Measurements from ENCODE around the gene ADPRM. TPM values are rescaled to one million over a fixed set of nuclear protein-coding genes. Genes with fewer than 3 reads are reported as not detected.

ADPRM gene
- 7.6 and 10.8 TPM in 2 replicates for polyA plus RNA-seq (2012; rRNA removed)
- 11.5 and 15.3 TPM in 2 replicates for polyA plus RNA-seq (2012; cell fraction: cytosol; rRNA removed)
- polyA plus RNA-seq (2012; cell fraction: nucleus; rRNA removed): 2.8 and 6.3 TPM in 2 replicates

GRCh38 chr17:10697092-10698081, at the start of gene ADPRM, which contains the start of gene SCO1:
Gene ADPRM, plus strand, starts transcription at chr17:10697594. Its CDS starts 7,333 bp downstream, at chr17:10704927.
Gene SCO1, minus strand, starts transcription at chr17:10697533. Its CDS starts 26 bp downstream, at chr17:10697507.
- CTCF ChIA-PET: interaction anchor here (1.0 to 2.1 kb wide), 7 partner anchors 33 to 947 kb away, joined by 3 to 10 read pairs (median 5); partner anchors contain the start of gene TMEM220
- H3K9me2 ChIP-seq: no peaks in the 10 kb centered on the region
- peak; percentile 95 for DNase-seq
- peaks cover 7% of the 10 kb centered on the region for H3F3A ChIP-seq (replicated peaks; ENCODE audit: insufficient read depth)
- H3K27ac ChIP-seq (ENCODE audit: low read depth in 2 of 2, low read length in 1 of 2): peak within 1 kb of the TSS; percentile 93 to 94
- H3K9ac ChIP-seq: peak within 1 kb of the TSS; percentile 85
- no peaks in the 10 kb centered on the region for H3K27me3 ChIP-seq (ENCODE audit: insufficient read depth)
- POLR2A ChIA-PET: no interaction called here
- peaks cover 29 to 34% of the 10 kb centered on the region in 2 experiments for H3K36me3 ChIP-seq (replicated peaks in 1 of 2; ENCODE audit: control insufficient read depth in 1 of 2, insufficient read depth in 2 of 2, low read length in 1 of 2)
- peaks cover 91% of the 10 kb centered on the region for H3K79me2 ChIP-seq (ENCODE audit: insufficient read depth)
- peaks cover 7 to 8% of the 10 kb centered on the region in 2 experiments; a peak in 3 of 4 replicates for H3K4me1 ChIP-seq (ENCODE audit: control insufficient read depth in 1 of 2, insufficient read depth in 2 of 2, low read depth in 1 of 2, low read length in 1 of 2)
- peak within 1 kb of the TSS; percentile 76 to 99 for H3K4me3 ChIP-seq (ENCODE audit: low read depth in 2 of 2, low read length in 1 of 2)
- peaks cover 9% of the 10 kb centered on the region; the same call in 1 of the 2 replicates for H4K20me1 ChIP-seq (ENCODE audit: insufficient read depth)
- peak within 1 kb of the TSS; percentile 90 for H2AFZ ChIP-seq (ENCODE audit: low read depth)
- H3K4me2 ChIP-seq: peak within 1 kb of the TSS; percentile 76
- H3K9me3 ChIP-seq: no peaks in the 10 kb centered on the region
- under 1% methylated on average over 20 of the region's 84 CpGs for WGBS (ENCODE audit: low lambda C conversion rate)
- TF ChIP-seq EP300 (IDR thresholded peaks at IDR 0.05; ENCODE audit: borderline replicate concordance in 1 of 2, low read depth in 1 of 2, low read length in 1 of 2): no peak
- peak; percentile 3; the same call in 1 of the 2 replicates for TF ChIP-seq TCF12 (IDR thresholded peaks at IDR 0.05)
- peak; percentile 80 for TF ChIP-seq YY1 (IDR thresholded peaks at IDR 0.05; ENCODE audit: low read depth)
- TF ChIP-seq RFX5 (IDR thresholded peaks at IDR 0.05; ENCODE audit: low read length): no peak
- no peak for TF ChIP-seq EZH2phosphoT487 (IDR thresholded peaks at IDR 0.05; ENCODE audit: borderline replicate concordance, low read depth)
- TF ChIP-seq SMC3 (IDR thresholded peaks at IDR 0.05; ENCODE audit: low read depth, low read length): no peak
- peak; percentile 86 for TF ChIP-seq MXI1 (IDR thresholded peaks at IDR 0.05; ENCODE audit: low read depth, low read length)
- TF ChIP-seq USF1 (IDR thresholded peaks at IDR 0.05; ENCODE audit: borderline replicate concordance, low read depth): peak; percentile 21; the same call in 1 of the 2 replicates
- peak; percentile 53; the same call in 1 of the 2 replicates for TF ChIP-seq FOSL2 (IDR thresholded peaks at IDR 0.05; ENCODE audit: borderline replicate concordance, low read depth)
- peak; percentile 89 for TF ChIP-seq MAX (IDR thresholded peaks at IDR 0.05; ENCODE audit: low read depth)
- TF ChIP-seq, protein P1, sequence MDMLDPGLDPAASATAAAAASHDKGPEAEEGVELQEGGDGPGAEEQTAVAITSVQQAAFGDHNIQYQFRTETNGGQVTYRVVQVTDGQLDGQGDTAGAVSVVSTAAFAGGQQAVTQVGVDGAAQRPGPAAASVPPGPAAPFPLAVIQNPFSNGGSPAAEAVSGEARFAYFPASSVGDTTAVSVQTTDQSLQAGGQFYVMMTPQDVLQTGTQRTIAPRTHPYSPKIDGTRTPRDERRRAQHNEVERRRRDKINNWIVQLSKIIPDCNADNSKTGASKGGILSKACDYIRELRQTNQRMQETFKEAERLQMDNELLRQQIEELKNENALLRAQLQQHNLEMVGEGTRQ (IDR thresholded peaks at IDR 0.05; ENCODE audit: borderline replicate concordance, low read depth, low read length): no peak
- TF ChIP-seq FOXJ3 (CRISPR knock-in tag; IDR thresholded peaks at IDR 0.05): no peak
- peak; percentile 57 for TF ChIP-seq JUND (IDR thresholded peaks at IDR 0.05)
- TF ChIP-seq MEF2A (IDR thresholded peaks at IDR 0.05; ENCODE audit: borderline replicate concordance, low read depth): no peak
- peak; percentile 97 for TF ChIP-seq GABPA (IDR thresholded peaks at IDR 0.05; ENCODE audit: low read depth)
- no peak for TF ChIP-seq FOXM1 (IDR thresholded peaks at IDR 0.05; ENCODE audit: low read depth)
- TF ChIP-seq, protein P2, sequence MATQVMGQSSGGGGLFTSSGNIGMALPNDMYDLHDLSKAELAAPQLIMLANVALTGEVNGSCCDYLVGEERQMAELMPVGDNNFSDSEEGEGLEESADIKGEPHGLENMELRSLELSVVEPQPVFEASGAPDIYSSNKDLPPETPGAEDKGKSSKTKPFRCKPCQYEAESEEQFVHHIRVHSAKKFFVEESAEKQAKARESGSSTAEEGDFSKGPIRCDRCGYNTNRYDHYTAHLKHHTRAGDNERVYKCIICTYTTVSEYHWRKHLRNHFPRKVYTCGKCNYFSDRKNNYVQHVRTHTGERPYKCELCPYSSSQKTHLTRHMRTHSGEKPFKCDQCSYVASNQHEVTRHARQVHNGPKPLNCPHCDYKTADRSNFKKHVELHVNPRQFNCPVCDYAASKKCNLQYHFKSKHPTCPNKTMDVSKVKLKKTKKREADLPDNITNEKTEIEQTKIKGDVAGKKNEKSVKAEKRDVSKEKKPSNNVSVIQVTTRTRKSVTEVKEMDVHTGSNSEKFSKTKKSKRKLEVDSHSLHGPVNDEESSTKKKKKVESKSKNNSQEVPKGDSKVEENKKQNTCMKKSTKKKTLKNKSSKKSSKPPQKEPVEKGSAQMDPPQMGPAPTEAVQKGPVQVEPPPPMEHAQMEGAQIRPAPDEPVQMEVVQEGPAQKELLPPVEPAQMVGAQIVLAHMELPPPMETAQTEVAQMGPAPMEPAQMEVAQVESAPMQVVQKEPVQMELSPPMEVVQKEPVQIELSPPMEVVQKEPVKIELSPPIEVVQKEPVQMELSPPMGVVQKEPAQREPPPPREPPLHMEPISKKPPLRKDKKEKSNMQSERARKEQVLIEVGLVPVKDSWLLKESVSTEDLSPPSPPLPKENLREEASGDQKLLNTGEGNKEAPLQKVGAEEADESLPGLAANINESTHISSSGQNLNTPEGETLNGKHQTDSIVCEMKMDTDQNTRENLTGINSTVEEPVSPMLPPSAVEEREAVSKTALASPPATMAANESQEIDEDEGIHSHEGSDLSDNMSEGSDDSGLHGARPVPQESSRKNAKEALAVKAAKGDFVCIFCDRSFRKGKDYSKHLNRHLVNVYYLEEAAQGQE (IDR thresholded peaks at IDR 0.05; ENCODE audit: low read depth, low read length): no peak
- TF ChIP-seq ELF1 (IDR thresholded peaks at IDR 0.05): peak; percentile 86
- TF ChIP-seq SIN3A (IDR thresholded peaks at IDR 0.05; ENCODE audit: borderline replicate concordance, low read depth, low read length): peak; percentile 80; the same call in 1 of the 2 replicates
- TF ChIP-seq RXRA (IDR thresholded peaks at IDR 0.05; ENCODE audit: borderline replicate concordance, low read depth): peak; percentile 29; the same call in 1 of the 2 replicates
- TF ChIP-seq CHD2 (IDR thresholded peaks at IDR 0.05; ENCODE audit: low read length, partially characterized antibody): peak; percentile 61
- TF ChIP-seq, protein P3, sequence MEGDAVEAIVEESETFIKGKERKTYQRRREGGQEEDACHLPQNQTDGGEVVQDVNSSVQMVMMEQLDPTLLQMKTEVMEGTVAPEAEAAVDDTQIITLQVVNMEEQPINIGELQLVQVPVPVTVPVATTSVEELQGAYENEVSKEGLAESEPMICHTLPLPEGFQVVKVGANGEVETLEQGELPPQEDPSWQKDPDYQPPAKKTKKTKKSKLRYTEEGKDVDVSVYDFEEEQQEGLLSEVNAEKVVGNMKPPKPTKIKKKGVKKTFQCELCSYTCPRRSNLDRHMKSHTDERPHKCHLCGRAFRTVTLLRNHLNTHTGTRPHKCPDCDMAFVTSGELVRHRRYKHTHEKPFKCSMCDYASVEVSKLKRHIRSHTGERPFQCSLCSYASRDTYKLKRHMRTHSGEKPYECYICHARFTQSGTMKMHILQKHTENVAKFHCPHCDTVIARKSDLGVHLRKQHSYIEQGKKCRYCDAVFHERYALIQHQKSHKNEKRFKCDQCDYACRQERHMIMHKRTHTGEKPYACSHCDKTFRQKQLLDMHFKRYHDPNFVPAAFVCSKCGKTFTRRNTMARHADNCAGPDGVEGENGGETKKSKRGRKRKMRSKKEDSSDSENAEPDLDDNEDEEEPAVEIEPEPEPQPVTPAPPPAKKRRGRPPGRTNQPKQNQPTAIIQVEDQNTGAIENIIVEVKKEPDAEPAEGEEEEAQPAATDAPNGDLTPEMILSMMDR (IDR thresholded peaks at IDR 0.05): peak; percentile 47
- TF ChIP-seq RCOR1 (IDR thresholded peaks at IDR 0.05; ENCODE audit: low read length): no peak
- peak; percentile 90 for TF ChIP-seq POLR2AphosphoS5 (IDR thresholded peaks at IDR 0.05; ENCODE audit: low read depth, low read length)
